Progenitor cell of endocrine pancreas (in vitro differentiated cells): ENCODE results near the gene TMEM229A. TPM values are rescaled to one million over a fixed set of nuclear protein-coding genes. Genes with fewer than 3 reads are reported as not detected.

Experiments used
- DNase-seq: peaks from one replicate; pipeline ENCODE4 v3.0.0; 2021; ENCODE audit warnings: low spot score; ENCODE audit not compliant: unreplicated experiment
- H3K27ac Mint-ChIP-seq: 2 replicates; pipeline ENCODE4 v1.8.0; 2021; ENCODE audit warnings: mild to moderate bottlenecking, moderate library complexity, mixed read lengths
- H3K27me3 Mint-ChIP-seq: 2 replicates; pipeline ENCODE4 v1.8.0; 2021; ENCODE audit warnings: mixed read lengths
- H3K36me3 Mint-ChIP-seq: 2 replicates; pipeline ENCODE4 v1.8.0; 2022; ENCODE audit warnings: mixed read lengths; ENCODE audit not compliant: insufficient read depth
- H3K4me1 Mint-ChIP-seq: 2 replicates; pipeline ENCODE4 v1.8.0; 2021; ENCODE audit warnings: low read depth, mixed read lengths
- H3K4me3 Mint-ChIP-seq: 2 replicates; pipeline ENCODE4 v1.8.0; 2021; ENCODE audit warnings: low read depth, mild to moderate bottlenecking, moderate library complexity, mixed read lengths
- H3K9me3 Mint-ChIP-seq: 2 replicates; pipeline ENCODE4 v1.8.0; 2021; ENCODE audit warnings: low read depth, mixed read lengths
- CTCF ChIP-seq: fragments of 200-600 bp; sonication (generic); IDR thresholded peaks from one replicate; pipeline ENCODE4 v1.5.0; 2021; ENCODE audit warnings: antibody characterized with exemption, mild to moderate bottlenecking; ENCODE audit not compliant: unreplicated experiment
- total RNA-seq: library from RNA; stranded (reverse); gene quantifications from 2 replicates; pipeline ENCODE4 v1.2.1, GENCODE V29; 2021

TMEM229A gene
- total RNA-seq, 1 donor from 2014 or later = not detected

- no peaks in the 10 kb centered on the region for H3K27me3 Mint-ChIP-seq
- TF ChIP-seq CTCF = no peak
- no peaks in the 10 kb centered on the region for H3K36me3 Mint-ChIP-seq
- peaks cover 6% of the 10 kb centered on the region for H3K9me3 Mint-ChIP-seq
- DNase-seq = no peak
- H3K27ac Mint-ChIP-seq = no peak overlapping the region
- no peaks in the 10 kb centered on the region for H3K4me1 Mint-ChIP-seq
- no peak overlapping the region for H3K4me3 Mint-ChIP-seq
These were observed 38.4 kb downstream of the TMEM229A start for GRCh38 chr7:123994449-123994848.

- Mint-ChIP-seq H3K4me3 (no peak overlapping the region), H3K27me3 (no peaks in the 10 kb centered on the region), H3K27ac (no peak overlapping the region)
These were observed 38.9 kb downstream of the TMEM229A start for GRCh38 chr7:123993996-123994395.

GRCh38 chr7:123992913-123993518, 39.9 kb downstream of the TMEM229A start:
- no peak overlapping the region for H3K27ac Mint-ChIP-seq
- H3K4me3 Mint-ChIP-seq = no peak overlapping the region
- TF ChIP-seq CTCF = no peak
- no peaks in the 10 kb centered on the region for H3K36me3 Mint-ChIP-seq
- no peaks in the 10 kb centered on the region for H3K27me3 Mint-ChIP-seq
- no peaks in the 10 kb centered on the region for H3K4me1 Mint-ChIP-seq
- no peak for DNase-seq
- H3K9me3 Mint-ChIP-seq = peaks cover 9% of the 10 kb centered on the region

More at GRCh38 chr7:123993996-123994395, 38.9 kb downstream of the TMEM229A start:
- H3K4me1 Mint-ChIP-seq = no peaks in the 10 kb centered on the region
- peaks cover 9% of the 10 kb centered on the region for H3K9me3 Mint-ChIP-seq
- DNase-seq = no peak
- no peaks in the 10 kb centered on the region for H3K36me3 Mint-ChIP-seq
- TF ChIP-seq CTCF = no peak

GRCh38 chr7:123987445-123987844, 45.4 kb downstream of the TMEM229A start:
- Mint-ChIP-seq H3K9me3 (peaks cover 9% of the 10 kb centered on the region), H3K4me1 (no peaks in the 10 kb centered on the region), H3K27me3 (no peaks in the 10 kb centered on the region), H3K27ac (no peak overlapping the region), H3K4me3 (no peak overlapping the region), H3K36me3 (no peaks in the 10 kb centered on the region)
- DNase-seq = no peak
- no peak for TF ChIP-seq CTCF

Other genes with a start within 250 kb of the TMEM229A start
- gene HYAL4, start 187.9 kb downstream of the TMEM229A start, total RNA-seq = not detected in 2 replicates
- not detected in 2 replicates for gene SPAM1, start 107.8 kb downstream of the TMEM229A start, total RNA-seq